OCI-LY3 (cell line): ENCODE measurements around the gene TLR7.

ENCODE experiments used
- CTCF ChIP-seq: fragments of 200-600, 300-600 bp; sonication (generic); IDR thresholded peaks from 2 replicates; pipeline ENCODE4 v1.5.1; 2014; ENCODE audit warnings: antibody characterized with exemption, low read length, low read depth
- EZH2phosphoT487 ChIP-seq: fragments of 200-600 bp; shearing (Covaris generic); IDR thresholded peaks from 2 replicates; pipeline ENCODE4 v1.6.1; 2018; ENCODE audit warnings: antibody characterized with exemption, mixed run types, low read depth

GRCh38 chrX:12921886-12922598 lies 55.2 kb downstream of the TLR7 start:
- no peak for TF ChIP-seq CTCF
- no peak for TF ChIP-seq EZH2phosphoT487
